SK-N-SH (cell line): Measurements from ENCODE around the gene GALNT18. TPM values are rescaled to one million over a fixed set of nuclear protein-coding genes. Genes with fewer than 3 reads are reported as not detected.

Experiments used
- CTCF ChIA-PET: fragments of 300-600, 350-600 bp; formaldehyde crosslinking; extraction: SDS; loops from one replicate; lab custom pipeline; 2021; lab: Yijun Ruan, JAX
- POLR2A ChIA-PET: fragments of 350-600 bp; sonication (Branson Sonifier 250); formaldehyde crosslinking; extraction: SDS; loops from one replicate; lab custom pipeline; 2020; ENCODE audit warnings: antibody characterized with exemption, inconsistent platforms; lab: Yijun Ruan, JAX
- DNase-seq: peaks from one replicate; pipeline ENCODE4 v3.0.0; 2012
- H2AFZ ChIP-seq: fragments of 200-600 bp; sonication (generic); 2 replicates; pipeline ENCODE4 v1.8.1; 2016; ENCODE audit warnings: antibody characterized with exemption, mild to moderate bottlenecking, low read depth
- H3F3A ChIP-seq: fragments of 200-600 bp; sonication (generic); replicated peaks from 2 replicates; pipeline ENCODE3; 2016; ENCODE audit warnings: antibody characterized with exemption, mild to moderate bottlenecking; ENCODE audit not compliant: insufficient read depth
- H3K27ac ChIP-seq, 2 experiments: fragments of 200-500 bp in 1 of 2; fragments of 200-600 bp in 1 of 2; sonication (Bioruptor generic) in 1 of 2; sonication (generic), shearing (Covaris generic) in 1 of 2; 2 replicates each; pipeline versions ENCODE4 v1.5.1 to v1.6.1; 2014 to 2016; ENCODE audit warnings: low read depth in 2 of 2, inconsistent platforms in 1 of 2, low read length in 1 of 2, mild to moderate bottlenecking in 1 of 2, mixed read lengths in 1 of 2
- H3K27me3 ChIP-seq: fragments of 200-600 bp; sonication (generic), shearing (Covaris generic); 2 replicates; pipeline ENCODE4 v1.6.1; 2016; ENCODE audit warnings: mixed run types; ENCODE audit not compliant: insufficient read depth
- H3K36me3 ChIP-seq, 2 experiments: fragments of 200-500 bp in 1 of 2; fragments of 200-600 bp in 1 of 2; sonication (Bioruptor generic) in 1 of 2; sonication (generic) in 1 of 2; replicated peaks in 1 of 2; 2 replicates each; pipeline versions ENCODE3 to v1.5.1; 2014 to 2016; ENCODE audit warnings: low read length in 1 of 2, mild to moderate bottlenecking in 1 of 2; ENCODE audit not compliant: insufficient read depth in 2 of 2, control insufficient read depth in 1 of 2
- H3K4me1 ChIP-seq, 2 experiments: fragments of 200-500 bp in 1 of 2; fragments of 200-600 bp in 1 of 2; sonication (Bioruptor generic) in 1 of 2; sonication (generic), shearing (Covaris generic) in 1 of 2; 2 replicates each; pipeline versions ENCODE4 v1.5.1 to v1.6.1; 2014 to 2016; ENCODE audit warnings: low read depth in 1 of 2, low read length in 1 of 2, mixed run types in 1 of 2; ENCODE audit not compliant: insufficient read depth in 2 of 2, control insufficient read depth in 1 of 2
- H3K4me2 ChIP-seq: fragments of 200-600 bp; sonication (generic), shearing (Covaris generic); 2 replicates; pipeline ENCODE4 v1.6.1; 2017; ENCODE audit warnings: mixed run types
- H3K4me3 ChIP-seq, 2 experiments: fragments of 200-500 bp in 1 of 2; fragments of 200-600 bp in 1 of 2; sonication (Bioruptor generic) in 1 of 2; sonication (generic), shearing (Covaris generic) in 1 of 2; 2 replicates each; pipeline versions ENCODE4 v1.5.1 to v1.8.1; 2014 to 2016; ENCODE audit warnings: low read depth in 2 of 2, inconsistent platforms in 1 of 2, low read length in 1 of 2, mild to moderate bottlenecking in 1 of 2, mixed read lengths in 1 of 2, moderate library complexity in 1 of 2
- H3K79me2 ChIP-seq: fragments of 200-600 bp; sonication (generic); 2 replicates; pipeline ENCODE4 v1.8.1; 2017; ENCODE audit warnings: mild to moderate bottlenecking; ENCODE audit not compliant: insufficient read depth
- H3K9ac ChIP-seq: fragments of 200-600 bp; sonication (generic); 2 replicates; pipeline ENCODE4 v1.6.1; 2017; ENCODE audit warnings: mixed run types
- H3K9me2 ChIP-seq: fragments of 200-600 bp; sonication (generic); 2 replicates; pipeline ENCODE4 v1.6.1; 2017; ENCODE audit warnings: mixed run types
- H3K9me3 ChIP-seq: fragments of 200-600 bp; sonication (generic); 2 replicates; pipeline ENCODE4 v1.6.1; 2017; ENCODE audit warnings: mixed run types, mild to moderate bottlenecking, moderate library complexity
- H4K20me1 ChIP-seq: fragments of 200-600 bp; sonication (generic); 2 replicates; pipeline ENCODE4 v1.6.1; 2017; ENCODE audit warnings: mild to moderate bottlenecking, mixed run types; ENCODE audit not compliant: insufficient read depth
- CHD2 ChIP-seq: fragments of 150-350 bp; IDR thresholded peaks from 2 replicates; pipeline ENCODE4 v1.6.1; 2018; ENCODE audit warnings: low read length; ENCODE audit not compliant: partially characterized antibody
- EZH2phosphoT487 ChIP-seq: fragments of 200-600 bp; sonication (generic); IDR thresholded peaks from 2 replicates; pipeline ENCODE4 v1.6.1; 2017; ENCODE audit warnings: low read depth, mixed run types, mild to moderate bottlenecking, antibody characterized with exemption, moderate library complexity, borderline replicate concordance
- FOSL2 ChIP-seq: IDR thresholded peaks from 2 replicates; pipeline ENCODE4 v1.4.0; 2012; ENCODE audit warnings: low read depth, mild to moderate bottlenecking, moderate library complexity, borderline replicate concordance
- FOXM1 ChIP-seq: IDR thresholded peaks from 2 replicates; pipeline ENCODE4 v1.4.0; 2012; ENCODE audit warnings: low read depth, mild to moderate bottlenecking
- GATA2 ChIP-seq: sonication (generic); formaldehyde crosslinking; IDR thresholded peaks from 2 replicates; pipeline ENCODE4 v1.5.0; 2020; ENCODE audit warnings: mild to moderate bottlenecking, missing genetic modification reagents
- JUND ChIP-seq: IDR thresholded peaks from 2 replicates; pipeline ENCODE4 v1.4.0; 2012
- NFIC ChIP-seq: IDR thresholded peaks from 2 replicates; pipeline ENCODE4 v1.4.0; 2012; ENCODE audit warnings: borderline replicate concordance
- NRF1 ChIP-seq: IDR thresholded peaks from 2 replicates; pipeline ENCODE4 v1.6.1; 2012; ENCODE audit warnings: low read depth, mild to moderate bottlenecking, low read length
- POLR2AphosphoS5 ChIP-seq: IDR thresholded peaks from 2 replicates; pipeline ENCODE4 v1.6.1; 2012; ENCODE audit warnings: low read depth, low read length
- RAD21 ChIP-seq: IDR thresholded peaks from 2 replicates; pipeline ENCODE4 v1.6.1; 2012; ENCODE audit warnings: mild to moderate bottlenecking, low read length
- RCOR1 ChIP-seq: fragments of 150-350 bp; IDR thresholded peaks from 2 replicates; pipeline ENCODE4 v1.6.1; 2017; ENCODE audit warnings: antibody characterized with exemption, low read length
- SIN3A ChIP-seq: IDR thresholded peaks from 2 replicates; pipeline ENCODE4 v1.6.1; 2012; ENCODE audit warnings: low read depth, mild to moderate bottlenecking, low read length, moderate library complexity, borderline replicate concordance
- SMC3 ChIP-seq: IDR thresholded peaks from 2 replicates; pipeline ENCODE4 v1.6.1; 2012; ENCODE audit warnings: low read depth, low read length, improper control_type of control experiment
- TCF12 ChIP-seq: IDR thresholded peaks from 2 replicates; pipeline ENCODE4 v1.4.0; 2012
- ZBTB33 ChIP-seq: IDR thresholded peaks from 2 replicates; pipeline ENCODE4 v1.4.0; 2012; ENCODE audit warnings: low read depth, borderline replicate concordance
- WGBS: methylation state at CpG from one replicate; pipeline ENCODE4 v1.1.6; 2017; ENCODE audit warnings: low lambda C conversion rate; 5-methylcytosine and 5-hydroxymethylcytosine counted together
- polyA plus RNA-seq, 3 experiments: library from polyadenylated mRNA; depleted of rRNA; stranded (reverse); fragments of >200 nt; gene quantifications; 2 replicates each; pipeline ENCODE4 v1.2.3, GENCODE V29; 2012
- TF ChIP-seq, protein P1 (sequence below): IDR thresholded peaks from 2 replicates; pipeline ENCODE4 v1.4.0; 2012; ENCODE audit warnings: low read depth

The GALNT18 gene
- polyA plus RNA-seq, 1 of the 3 experiments (the other 2 are of a cell fraction): 0.64 TPM

DNA sequence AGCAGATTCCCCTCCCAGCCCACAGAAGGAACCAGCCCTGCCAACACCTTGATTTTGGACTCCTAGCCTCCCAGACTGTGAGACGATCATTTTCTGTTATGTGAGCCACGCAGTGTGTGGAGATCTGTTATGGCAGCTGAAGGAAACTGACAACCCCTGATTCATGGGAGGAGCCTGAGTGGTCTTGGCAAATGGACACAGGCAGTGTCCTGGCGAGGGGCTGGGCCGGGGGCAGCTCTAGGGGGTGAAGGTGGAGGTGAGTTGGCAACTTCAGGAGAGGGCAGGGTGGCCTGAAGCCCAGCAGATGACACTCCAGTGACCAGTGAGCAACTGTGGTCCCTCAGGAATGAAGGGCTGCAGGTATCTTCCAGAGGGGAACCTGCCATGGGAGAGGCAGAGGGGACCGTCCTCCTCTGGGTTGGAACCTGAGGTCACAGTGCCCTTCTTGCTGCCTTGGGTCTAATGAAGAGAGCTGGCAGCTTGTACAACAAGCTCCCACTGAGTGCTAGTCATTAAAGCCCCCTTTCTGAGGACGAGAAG, 351.5 kb downstream of the GALNT18 start:
- Histone ChIP-seq H3K27ac (no peak overlapping the region), H3K9me2 (no peaks in the 10 kb centered on the region), H3F3A (no peaks in the 10 kb centered on the region), H3K27me3 (no peaks in the 10 kb centered on the region), H3K9me3 (no peaks in the 10 kb centered on the region), H2AFZ (no peak overlapping the region), H4K20me1 (no peaks in the 10 kb centered on the region), H3K4me2 (no peak overlapping the region), H3K9ac (no peak overlapping the region), H3K4me3 (no peak overlapping the region), H3K79me2 (no peaks in the 10 kb centered on the region), H3K36me3 (no peaks in the 10 kb centered on the region), H3K4me1 (no peaks in the 10 kb centered on the region; a peak in 1 of 4 replicates)
- TF ChIP-seq SMC3 (no peak), RCOR1 (no peak), SIN3A (no peak), GATA2 (CRISPR knock-in tag) (no peak), JUND (no peak), NFIC (no peak), FOXM1 (no peak), RAD21 (no peak), NRF1 (no peak)
- TF ChIP-seq, protein P1, sequence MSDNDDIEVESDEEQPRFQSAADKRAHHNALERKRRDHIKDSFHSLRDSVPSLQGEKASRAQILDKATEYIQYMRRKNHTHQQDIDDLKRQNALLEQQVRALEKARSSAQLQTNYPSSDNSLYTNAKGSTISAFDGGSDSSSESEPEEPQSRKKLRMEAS: no peak
- POLR2A ChIA-PET: interaction anchor here (0.8 kb wide), 1 partner anchor 128 kb away, joined by 3 read pairs; no protein-coding TSS in a partner anchor
- 39% methylated on average over 5 of the region's 6 CpGs for WGBS
- CTCF ChIA-PET: interaction anchor here (1.0 kb wide), 1 partner anchor 34 kb away, joined by 3 read pairs; no protein-coding TSS in a partner anchor
- DNase-seq: no peak

- Histone ChIP-seq H3K4me3 (no peak overlapping the region), H3K4me2 (no peak overlapping the region), H2AFZ (no peak overlapping the region), H4K20me1 (no peaks in the 10 kb centered on the region), H3F3A (no peaks in the 10 kb centered on the region), H3K9me3 (no peaks in the 10 kb centered on the region), H3K9me2 (no peaks in the 10 kb centered on the region), H3K4me1 (peaks cover 0 to 3% of the 10 kb centered on the region in 2 experiments; a peak in 1 of 4 replicates), H3K36me3 (no peaks in the 10 kb centered on the region), H3K27me3 (no peaks in the 10 kb centered on the region), H3K27ac (no peak overlapping the region), H3K9ac (no peak overlapping the region), H3K79me2 (no peaks in the 10 kb centered on the region)
- ChIA-PET POLR2A (no interaction called here), CTCF (interaction anchor here (1.2 kb wide), 1 partner anchor 12 kb away, joined by 3 read pairs; no protein-coding TSS in a partner anchor)
- TF ChIP-seq NFIC: no peak
- no peak for TF ChIP-seq FOXM1
- TF ChIP-seq POLR2AphosphoS5: no peak
- TF ChIP-seq TCF12: no peak
- TF ChIP-seq RCOR1: no peak
- no peak for TF ChIP-seq CHD2
- no peak for TF ChIP-seq EZH2phosphoT487
- TF ChIP-seq ZBTB33: no peak
- TF ChIP-seq FOSL2: no peak
- WGBS: 73% methylated on average over 4 of the region's 5 CpGs
- no peak for DNase-seq
Measured at GRCh38 chr11:11268706-11269105, 353.1 kb downstream of the GALNT18 start.
